Smooth muscle cell (in vitro differentiated cells): ENCODE results near the gene TOM1L2. TPM values are rescaled to one million over a fixed set of nuclear protein-coding genes. Genes with fewer than 3 reads are reported as not detected.
"Not testable (repeated sequence)": the region's sequence is repeated elsewhere in the genome, so short reads cannot be mapped to it uniquely, and the experiment has no call there.

ENCODE experiments used
- DNase-seq: peaks from one replicate; lab custom pipeline; 2025; ENCODE audit not compliant: unreplicated experiment; lab: John Stamatoyannopoulos, UW
- H2AFZ ChIP-seq: fragments of 200-600 bp; sonication (generic); 2 replicates; pipeline ENCODE4 v1.6.0; 2016; ENCODE audit warnings: antibody characterized with exemption, low read depth, mild to moderate bottlenecking
- H3F3A ChIP-seq: fragments of 200-600 bp; sonication (generic); 2 replicates; pipeline ENCODE4 v1.6.0; 2017; ENCODE audit warnings: antibody characterized with exemption, low read depth
- H3K27ac ChIP-seq: fragments of 200-600 bp; sonication (generic); 2 replicates; pipeline ENCODE4 v1.5.1; 2016; ENCODE audit warnings: low read depth, mild to moderate bottlenecking
- H3K27me3 ChIP-seq: fragments of 200-600 bp; sonication (generic); 2 replicates; pipeline ENCODE4 v1.6.1; 2016; ENCODE audit warnings: low read depth, mild to moderate bottlenecking
- H3K36me3 ChIP-seq: fragments of 200-600 bp; sonication (generic); 2 replicates; pipeline ENCODE4 v1.5.1; 2016; ENCODE audit warnings: low read depth
- H3K4me1 ChIP-seq: fragments of 200-600 bp; sonication (generic); 2 replicates; pipeline ENCODE4 v1.5.1; 2016; ENCODE audit warnings: low read depth
- H3K4me2 ChIP-seq: fragments of 200-600 bp; sonication (generic); 2 replicates; pipeline ENCODE4 v1.6.0; 2016; ENCODE audit warnings: mild to moderate bottlenecking
- H3K4me3 ChIP-seq: fragments of 200-600 bp; sonication (generic); 2 replicates; pipeline ENCODE4 v1.5.1; 2016; ENCODE audit warnings: mild to moderate bottlenecking
- H3K79me2 ChIP-seq: fragments of 200-600 bp; sonication (generic); 2 replicates; pipeline ENCODE4 v1.6.0; 2016; ENCODE audit warnings: low read depth, mild to moderate bottlenecking
- H3K9ac ChIP-seq: fragments of 200-600 bp; sonication (generic); 2 replicates; pipeline ENCODE4 v1.6.0; 2016; ENCODE audit warnings: low read depth
- H3K9me3 ChIP-seq: fragments of 200-600 bp; sonication (generic); replicated peaks from 2 replicates; pipeline ENCODE4 v1.5.1; 2016; ENCODE audit warnings: low read depth
- H4K20me1 ChIP-seq: fragments of 200-600 bp; sonication (generic); 2 replicates; pipeline ENCODE4 v1.6.0; 2016; ENCODE audit warnings: low read depth
- WGBS: methylation state at CpG from one replicate; pipeline ENCODE4 v1.1.7; 2016; ENCODE audit warnings: low lambda C conversion rate; 5-methylcytosine and 5-hydroxymethylcytosine counted together
- polyA plus RNA-seq: library from polyadenylated mRNA; unstranded; fragments of >200 nt; fragmentation: Nextera tagmentation; extraction: Ambion mirVana; gene quantifications from 2 replicates; pipeline ENCODE4 v1.2.1, GENCODE V29; 2016
- total RNA-seq: library from RNA; depleted of rRNA; stranded (reverse); fragments of >200 nt; gene quantifications from 2 replicates; pipeline ENCODE4 v1.2.3, GENCODE V29; 2014
- TF ChIP-seq, protein P1 (sequence below): fragments of 200-600 bp; sonication (generic); IDR thresholded peaks from 2 replicates; pipeline ENCODE4 v1.5.1; 2017; ENCODE audit warnings: borderline replicate concordance, mild to moderate bottlenecking, antibody characterized with exemption; ENCODE audit not compliant: insufficient read depth, poor library complexity, severe bottlenecking

TOM1L2 gene
- total and polyA plus RNA-seq, 2 experiments from 2014 or later = 20.3 to 27.0 TPM

DNA sequence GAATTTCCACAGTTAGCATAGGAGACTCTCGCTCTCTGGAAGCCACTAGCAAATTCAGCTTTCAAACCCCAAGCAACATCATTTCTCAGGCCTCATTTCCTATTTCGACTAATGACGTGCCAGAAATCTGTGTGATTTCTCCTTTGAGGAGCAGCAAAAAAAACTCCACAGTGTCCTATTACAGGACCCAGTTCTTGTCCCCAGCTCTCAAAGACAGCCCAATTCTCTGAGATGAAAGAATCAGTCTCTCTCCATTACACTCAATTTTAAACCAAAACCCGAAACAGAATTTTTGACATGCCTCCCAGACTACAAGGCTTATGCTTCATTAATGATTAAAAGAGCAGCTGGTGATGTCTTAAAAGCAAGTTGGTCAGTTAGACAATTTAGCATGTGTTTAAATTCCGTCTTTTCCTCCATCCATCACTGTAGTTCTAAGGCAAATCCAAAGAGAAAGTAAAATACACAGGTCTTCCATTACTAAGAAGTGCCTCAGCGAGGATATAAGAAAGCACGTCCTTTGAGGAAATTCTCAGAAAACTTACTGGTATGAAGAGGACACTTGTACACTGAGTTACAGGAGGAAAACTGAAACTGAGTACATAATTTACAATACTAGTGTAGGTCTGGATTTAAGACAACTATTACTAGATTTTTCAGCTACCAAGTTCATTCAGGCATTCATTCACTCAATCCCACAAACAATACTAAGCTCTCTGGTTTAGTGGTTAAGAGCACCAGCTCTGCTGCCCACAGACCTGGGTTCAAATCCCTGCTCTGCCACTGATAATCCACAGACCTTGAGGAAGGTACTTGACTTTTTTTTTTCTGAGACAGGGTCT is 12.5 kb downstream of the TOM1L2 start:
- TF ChIP-seq, protein P1, sequence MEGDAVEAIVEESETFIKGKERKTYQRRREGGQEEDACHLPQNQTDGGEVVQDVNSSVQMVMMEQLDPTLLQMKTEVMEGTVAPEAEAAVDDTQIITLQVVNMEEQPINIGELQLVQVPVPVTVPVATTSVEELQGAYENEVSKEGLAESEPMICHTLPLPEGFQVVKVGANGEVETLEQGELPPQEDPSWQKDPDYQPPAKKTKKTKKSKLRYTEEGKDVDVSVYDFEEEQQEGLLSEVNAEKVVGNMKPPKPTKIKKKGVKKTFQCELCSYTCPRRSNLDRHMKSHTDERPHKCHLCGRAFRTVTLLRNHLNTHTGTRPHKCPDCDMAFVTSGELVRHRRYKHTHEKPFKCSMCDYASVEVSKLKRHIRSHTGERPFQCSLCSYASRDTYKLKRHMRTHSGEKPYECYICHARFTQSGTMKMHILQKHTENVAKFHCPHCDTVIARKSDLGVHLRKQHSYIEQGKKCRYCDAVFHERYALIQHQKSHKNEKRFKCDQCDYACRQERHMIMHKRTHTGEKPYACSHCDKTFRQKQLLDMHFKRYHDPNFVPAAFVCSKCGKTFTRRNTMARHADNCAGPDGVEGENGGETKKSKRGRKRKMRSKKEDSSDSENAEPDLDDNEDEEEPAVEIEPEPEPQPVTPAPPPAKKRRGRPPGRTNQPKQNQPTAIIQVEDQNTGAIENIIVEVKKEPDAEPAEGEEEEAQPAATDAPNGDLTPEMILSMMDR = no peak
- Histone ChIP-seq H2AFZ (no peak overlapping the region), H3K36me3 (no peaks in the 10 kb centered on the region), H3K4me1 (peaks cover 6% of the 10 kb centered on the region), H3K4me3 (no peak overlapping the region), H3K27me3 (no peaks in the 10 kb centered on the region), H3K9me3 (no peaks in the 10 kb centered on the region), H4K20me1 (peaks cover 37% of the 10 kb centered on the region), H3F3A (peaks cover 26% of the 10 kb centered on the region), H3K27ac (peak overlapping the region; percentile 93), H3K4me2 (peak overlapping the region; percentile 35), H3K79me2 (peaks cover 73% of the 10 kb centered on the region), H3K9ac (peak overlapping the region; percentile 31)
- no peak for DNase-seq
- 66% methylated on average over 7 of the region's 7 CpGs for WGBS

DNA sequence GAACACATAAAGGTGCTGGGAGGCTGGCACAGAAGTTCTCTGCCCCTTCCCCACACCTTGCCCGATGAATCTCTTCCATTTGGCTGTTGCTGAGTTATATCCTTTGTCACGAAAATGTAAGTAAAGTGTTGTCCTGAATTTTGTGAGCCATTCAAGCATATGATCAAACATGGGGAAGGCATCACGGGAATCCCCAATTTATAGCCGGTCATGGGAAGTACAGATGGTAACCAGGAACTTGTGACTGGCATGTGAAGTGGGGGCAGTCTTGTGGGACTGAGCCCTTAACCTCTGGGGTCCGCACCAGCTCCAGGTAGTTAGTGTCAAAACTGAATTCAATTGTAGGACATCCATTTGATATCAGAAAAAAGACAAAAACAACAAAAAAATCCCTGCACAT is 13.2 kb downstream of the TOM1L2 start:
- Histone ChIP-seq H3K9ac (peak overlapping the region; percentile 31), H3K27ac (peak overlapping the region; percentile 93), H3K4me3 (no peak overlapping the region), H3K27me3 (no peaks in the 10 kb centered on the region), H3K79me2 (peaks cover 71% of the 10 kb centered on the region), H3K9me3 (no peaks in the 10 kb centered on the region), H3K4me2 (no peak overlapping the region), H4K20me1 (peaks cover 39% of the 10 kb centered on the region), H3K36me3 (no peaks in the 10 kb centered on the region), H2AFZ (no peak overlapping the region), H3F3A (peaks cover 26% of the 10 kb centered on the region), H3K4me1 (peaks cover 6% of the 10 kb centered on the region)
- 93% methylated on average over 5 of the region's 5 CpGs for WGBS
- TF ChIP-seq, protein P1 = no peak
- DNase-seq = no peak

DNA sequence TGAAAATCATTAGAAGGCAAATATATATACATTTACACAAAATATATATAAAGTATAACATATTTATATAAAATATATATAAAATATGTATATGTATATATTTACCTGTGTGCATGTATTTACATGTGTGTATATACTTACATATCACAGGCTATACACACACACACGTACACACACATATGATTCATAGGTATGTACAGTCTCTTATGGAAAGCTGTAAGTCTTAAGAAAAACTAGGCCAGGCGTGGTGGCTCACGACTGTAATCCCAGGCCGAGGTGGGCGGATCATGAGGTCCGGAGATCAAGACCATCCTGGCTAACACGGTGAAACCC is 14.7 kb downstream of the TOM1L2 start:
- TF ChIP-seq, protein P1 = no peak
- peaks cover 73% of the 10 kb centered on the region for H3K79me2 ChIP-seq
- H3K9ac ChIP-seq = peak overlapping the region; percentile 54
- peak overlapping the region; percentile 77 for H3K4me2 ChIP-seq
- peaks cover 26% of the 10 kb centered on the region for H3F3A ChIP-seq
- no peak overlapping the region for H3K4me3 ChIP-seq
- peak overlapping the region; percentile 93 for H3K27ac ChIP-seq
- 75% methylated on average over 7 of the region's 7 CpGs for WGBS
- H3K4me1 ChIP-seq = peaks cover 6% of the 10 kb centered on the region
- H3K27me3 ChIP-seq = no peaks in the 10 kb centered on the region
- H3K9me3 ChIP-seq = no peaks in the 10 kb centered on the region
- H4K20me1 ChIP-seq = peaks cover 42% of the 10 kb centered on the region
- H3K36me3 ChIP-seq = no peaks in the 10 kb centered on the region
- no peak overlapping the region for H2AFZ ChIP-seq
- DNase-seq = no peak

DNA sequence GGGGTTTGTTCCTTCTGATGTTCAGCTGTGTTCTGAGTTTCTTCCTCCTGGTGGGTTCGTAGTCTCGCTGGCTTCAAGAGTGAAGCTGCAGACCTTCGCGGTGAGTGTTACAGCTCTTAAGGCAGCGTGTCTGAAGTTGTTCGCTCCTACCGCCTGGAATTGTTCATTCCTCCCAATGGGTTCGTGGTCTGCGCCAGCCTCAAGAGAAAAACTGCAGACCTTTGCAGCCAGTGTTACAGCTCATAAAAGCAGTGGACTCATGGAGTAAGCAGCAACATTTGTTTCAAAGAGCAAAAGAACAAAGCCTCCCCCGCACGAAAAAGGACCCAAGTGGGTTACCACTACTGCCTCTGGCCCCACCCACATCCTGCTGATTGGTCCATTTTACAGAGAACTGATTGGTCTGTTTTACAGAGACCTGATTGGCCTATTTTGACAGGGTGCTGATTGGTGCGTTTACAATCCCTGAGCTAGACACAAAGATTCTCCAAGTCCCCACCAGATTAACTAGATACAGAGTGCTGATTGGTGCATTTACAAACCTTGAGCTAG is 16.3 kb downstream of the TOM1L2 start:
- H3K4me3 ChIP-seq, H3K4me1 ChIP-seq, H3K9me3 ChIP-seq, H3K36me3 ChIP-seq, H3K27ac ChIP-seq, H2AFZ ChIP-seq, H3K9ac ChIP-seq, H3K4me2 ChIP-seq, H3K27me3 ChIP-seq, DNase-seq: not testable (repeated sequence)
- peaks cover 60% of the 10 kb centered on the region for H3K79me2 ChIP-seq
- peaks cover 52% of the 10 kb centered on the region for H4K20me1 ChIP-seq
- WGBS = 94% methylated on average over 12 of the region's 12 CpGs
- H3F3A ChIP-seq = peaks cover 22% of the 10 kb centered on the region
